Omental fat pad (tissue), 4 donors: Measurements from ENCODE around the gene RRP8. TPM values are rescaled to one million over a fixed set of nuclear protein-coding genes. Genes with fewer than 3 reads are reported as not detected.

Source experiments
- ATAC-seq: fragments of 150-250 bp; one replicate; pipeline ENCODE4 v1.9.1; 2016; ENCODE audit warnings: mild to moderate bottlenecking, moderate library complexity; ENCODE audit not compliant: low FRiP score
- DNase-seq: peaks from one replicate; pipeline ENCODE4 v3.0.0-alpha.2; 2019; ENCODE audit warnings: low spot score
- total RNA-seq, 4 donors: library from RNA; depleted of rRNA; stranded (reverse); fragments of >200 nt; gene quantifications; one replicate each; pipeline ENCODE4 v1.1.0, GENCODE V29; 2016
- TF ChIP-seq, protein P1 (sequence below), 3 donors: fragments of 450-650 bp; IDR thresholded peaks; one replicate each; pipeline ENCODE4 v1.5.1; 2016 to 2017; ENCODE audit warnings: antibody characterized with exemption in 3 of 3, mild to moderate bottlenecking in 3 of 3, moderate library complexity in 2 of 3

The RRP8 gene
- total RNA-seq, 4 donors from 2014 or later, result 16.9 to 30.4 (median 19.3) TPM

DNA sequence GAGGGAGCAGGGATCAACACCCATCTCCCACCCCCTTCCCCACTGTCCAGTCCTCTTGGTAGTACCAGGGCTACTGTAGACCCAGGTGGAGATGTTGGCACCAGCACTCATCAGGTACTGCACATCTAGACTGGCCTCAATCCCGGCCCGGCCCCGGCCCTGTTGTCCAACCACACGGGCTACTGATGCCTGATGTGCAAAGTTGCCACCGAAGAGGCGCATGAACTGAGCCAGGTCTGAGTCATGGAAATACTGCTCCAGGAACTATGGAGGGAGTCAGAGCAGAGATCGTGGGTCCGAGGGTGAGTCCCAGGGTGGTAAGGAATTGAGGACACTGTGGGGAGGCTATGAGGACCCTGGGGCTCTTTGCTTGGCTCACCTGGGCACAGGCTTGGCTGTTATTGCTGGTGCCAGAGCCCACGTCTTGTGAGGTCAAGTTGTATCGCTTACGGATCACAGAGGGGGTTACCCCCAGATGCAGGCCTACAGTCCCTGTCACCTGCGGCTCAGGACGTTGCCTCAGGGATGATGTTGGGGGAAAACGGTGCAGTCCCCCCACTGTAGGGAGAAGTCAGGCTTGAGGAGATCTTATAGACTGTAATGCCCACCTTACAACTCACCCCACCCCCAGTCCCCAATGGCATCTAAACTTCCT, 13.3 kb upstream of the RRP8 start:
- ATAC-seq (no peak), DNase-seq (peak; percentile 7)
- TF ChIP-seq, protein P1, sequence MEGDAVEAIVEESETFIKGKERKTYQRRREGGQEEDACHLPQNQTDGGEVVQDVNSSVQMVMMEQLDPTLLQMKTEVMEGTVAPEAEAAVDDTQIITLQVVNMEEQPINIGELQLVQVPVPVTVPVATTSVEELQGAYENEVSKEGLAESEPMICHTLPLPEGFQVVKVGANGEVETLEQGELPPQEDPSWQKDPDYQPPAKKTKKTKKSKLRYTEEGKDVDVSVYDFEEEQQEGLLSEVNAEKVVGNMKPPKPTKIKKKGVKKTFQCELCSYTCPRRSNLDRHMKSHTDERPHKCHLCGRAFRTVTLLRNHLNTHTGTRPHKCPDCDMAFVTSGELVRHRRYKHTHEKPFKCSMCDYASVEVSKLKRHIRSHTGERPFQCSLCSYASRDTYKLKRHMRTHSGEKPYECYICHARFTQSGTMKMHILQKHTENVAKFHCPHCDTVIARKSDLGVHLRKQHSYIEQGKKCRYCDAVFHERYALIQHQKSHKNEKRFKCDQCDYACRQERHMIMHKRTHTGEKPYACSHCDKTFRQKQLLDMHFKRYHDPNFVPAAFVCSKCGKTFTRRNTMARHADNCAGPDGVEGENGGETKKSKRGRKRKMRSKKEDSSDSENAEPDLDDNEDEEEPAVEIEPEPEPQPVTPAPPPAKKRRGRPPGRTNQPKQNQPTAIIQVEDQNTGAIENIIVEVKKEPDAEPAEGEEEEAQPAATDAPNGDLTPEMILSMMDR (IDR thresholded peaks at IDR 0.05), result no peak

- TF ChIP-seq, protein P1 (IDR thresholded peaks at IDR 0.05), result no peak
- no peak for ATAC-seq
- DNase-seq, result no peak
Observed at GRCh38 chr11:6615882-6616585, 12.6 kb upstream of the RRP8 start.

GRCh38 chr11:6615046-6615445, 11.6 kb upstream of the RRP8 start:
- TF ChIP-seq, protein P1 (IDR thresholded peaks at IDR 0.05), result no peak
- ATAC-seq, result no peak
- DNase-seq, result no peak

DNA sequence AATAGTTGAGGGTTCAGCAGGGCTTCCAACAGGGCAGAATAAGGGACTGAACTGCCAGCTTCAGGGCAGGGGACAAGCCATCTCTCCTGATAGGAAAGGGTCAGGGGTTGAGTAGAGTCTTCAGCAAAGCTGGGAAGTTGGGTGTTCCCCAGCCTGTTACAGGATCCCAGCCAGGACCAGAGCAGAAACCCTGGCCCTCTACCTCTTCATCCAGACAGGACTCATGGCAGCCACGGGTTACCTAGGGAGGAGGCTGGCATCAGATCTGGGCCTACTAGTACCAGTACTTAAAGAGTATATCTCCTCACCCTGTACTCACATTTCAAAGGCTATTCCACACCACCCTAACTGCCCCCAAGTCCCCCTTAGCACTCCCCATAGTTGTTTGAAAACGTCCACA, 11.0 kb upstream of the RRP8 start:
- ATAC-seq, result no peak
- no peak for DNase-seq
- TF ChIP-seq, protein P1 (IDR thresholded peaks at IDR 0.05), result no peak

- no peak for ATAC-seq
- TF ChIP-seq, protein P1 (IDR thresholded peaks at IDR 0.05), result no peak
- no peak for DNase-seq
Observed at GRCh38 chr11:6613496-6613895, 10.1 kb upstream of the RRP8 start.

GRCh38 chr11:6612213-6613041, 9.0 kb upstream of the RRP8 start, which contains the start of gene TAF10:
TAF10 (minus strand) TSS chr11:6612216; CDS start chr11:6612189, 27 bp downstream.
- DNase-seq, result peak; percentile 91
- peak; percentile 95 for ATAC-seq
- TF ChIP-seq, protein P1 (IDR thresholded peaks at IDR 0.05), result no peak
